ENCODE measurements around the gene TMEM25. TPM values are rescaled to one million over a fixed set of nuclear protein-coding genes. Genes with fewer than 3 reads are reported as not detected.

Gene TMEM25
- total and polyA plus RNA-seq, 2 of the 13 experiments (the other 11 are each of a cell fraction or from before 2014, with no cell fraction given): 7.5 to 17.2 TPM

DNA sequence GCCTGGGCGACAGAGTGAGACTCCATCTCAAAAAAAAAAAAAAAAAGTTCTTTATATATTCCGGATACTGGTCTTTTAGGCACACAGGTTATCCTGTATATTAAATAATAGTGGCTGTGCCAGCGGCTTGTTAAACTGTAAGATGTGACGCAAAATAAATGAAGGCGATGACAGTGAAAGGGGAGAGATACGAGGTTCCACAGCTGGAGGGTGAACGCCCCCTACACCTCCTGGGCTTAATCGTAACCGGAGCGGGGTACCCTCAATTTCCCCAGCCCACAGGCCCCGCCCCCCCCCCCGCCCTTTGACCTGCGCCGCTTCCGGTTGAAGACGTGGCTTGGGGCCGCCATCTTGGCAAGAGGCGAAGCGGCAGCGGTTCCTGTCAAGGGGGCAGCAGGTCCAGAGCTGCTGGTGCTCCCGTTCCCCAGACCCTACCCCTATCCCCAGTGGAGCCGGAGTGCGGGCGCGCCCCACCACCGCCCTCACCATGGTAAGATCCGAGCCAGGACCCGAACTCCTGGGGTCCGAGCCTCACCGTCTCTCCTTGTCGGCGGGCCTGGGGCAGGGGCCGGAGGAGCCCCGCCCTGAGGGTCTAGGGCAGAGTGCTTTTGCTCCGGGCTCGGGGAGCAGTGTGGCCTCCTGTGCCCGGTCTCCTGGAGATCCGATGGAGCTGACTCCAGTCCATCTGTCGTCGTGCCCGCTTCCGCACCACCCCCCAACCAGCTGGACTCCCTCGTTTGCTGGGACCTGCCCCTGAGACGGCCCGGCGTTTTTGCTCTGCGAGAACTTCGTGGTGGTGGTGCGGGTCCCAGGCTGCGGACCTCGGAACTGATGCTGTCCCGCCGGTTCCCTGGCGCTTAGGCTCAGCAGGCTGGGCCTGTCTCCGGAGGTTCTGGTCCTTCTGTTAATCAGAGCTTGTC lies 41.3 kb downstream of the TMEM25 start, which contains the start of gene ARCN1 (continued):
- TF ChIP-seq NFAT5 (CRISPR knock-in tag; IDR thresholded peaks at IDR 0.05) (no peak), ZNF530 (CRISPR knock-in tag; IDR thresholded peaks at IDR 0.05; ENCODE audit: low read depth) (no peak), ZMYM4 (CRISPR knock-in tag; IDR thresholded peaks at IDR 0.05) (peak; percentile 60), ZFP1 (CRISPR knock-in tag; IDR thresholded peaks at IDR 0.05) (no peak; the same call in 1 of the 2 replicates), SIX1 (CRISPR knock-in tag; IDR thresholded peaks at IDR 0.05; ENCODE audit: borderline replicate concordance) (no peak), SNAI1 (CRISPR knock-in tag; IDR thresholded peaks at IDR 0.05; ENCODE audit: borderline replicate concordance) (no peak), SNRNP70 (IDR thresholded peaks at IDR 0.05; ENCODE audit: low read depth, low read length) (no peak), ZNF576 (CRISPR knock-in tag; IDR thresholded peaks at IDR 0.05) (no peak), PITX1 (CRISPR knock-in tag; IDR thresholded peaks at IDR 0.05) (0 out of 2 replicates have a peak, but pooled peaks have one; percentile 29), JUNB (CRISPR knock-in tag; IDR thresholded peaks at IDR 0.05; ENCODE audit: borderline replicate concordance) (no peak), YEATS4 (CRISPR knock-in tag; IDR thresholded peaks at IDR 0.05; ENCODE audit: borderline replicate concordance) (peak; percentile 96), ZNF292 (CRISPR knock-in tag; IDR thresholded peaks at IDR 0.05; ENCODE audit: borderline replicate concordance, low read depth) (no peak), SETDB1 (CRISPR knock-in tag; IDR thresholded peaks at IDR 0.05; ENCODE audit: borderline replicate concordance) (no peak), MAZ (IDR thresholded peaks at IDR 0.05; ENCODE audit: borderline replicate concordance, low read depth, low read length) (no peak), MAZ (CRISPR knock-in tag; IDR thresholded peaks at IDR 0.05; ENCODE audit: low read depth) (peak; percentile 55), XRCC5 (optimal IDR thresholded peaks at IDR 0.05; ENCODE audit: low read length) (peak; percentile 21), GTF2F1 (IDR thresholded peaks at IDR 0.05; ENCODE audit: low read length) (peak; percentile 17; the same call in 1 of the 2 replicates), ZNF550 (CRISPR knock-in tag; IDR thresholded peaks at IDR 0.05; ENCODE audit: borderline replicate concordance) (no peak; the same call in 1 of the 2 replicates), TRAFD1 (CRISPR knock-in tag; IDR thresholded peaks at IDR 0.05; ENCODE audit: borderline replicate concordance) (0 out of 2 replicates have a peak, but pooled peaks have one; percentile 21)
- TF ChIP-seq, protein P1, sequence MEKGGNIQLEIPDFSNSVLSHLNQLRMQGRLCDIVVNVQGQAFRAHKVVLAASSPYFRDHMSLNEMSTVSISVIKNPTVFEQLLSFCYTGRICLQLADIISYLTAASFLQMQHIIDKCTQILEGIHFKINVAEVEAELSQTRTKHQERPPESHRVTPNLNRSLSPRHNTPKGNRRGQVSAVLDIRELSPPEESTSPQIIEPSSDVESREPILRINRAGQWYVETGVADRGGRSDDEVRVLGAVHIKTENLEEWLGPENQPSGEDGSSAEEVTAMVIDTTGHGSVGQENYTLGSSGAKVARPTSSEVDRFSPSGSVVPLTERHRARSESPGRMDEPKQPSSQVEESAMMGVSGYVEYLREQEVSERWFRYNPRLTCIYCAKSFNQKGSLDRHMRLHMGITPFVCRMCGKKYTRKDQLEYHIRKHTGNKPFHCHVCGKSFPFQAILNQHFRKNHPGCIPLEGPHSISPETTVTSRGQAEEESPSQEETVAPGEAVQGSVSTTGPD (CRISPR knock-in tag; IDR thresholded peaks at IDR 0.05): no peak

Data from HepG2 (cell line).